HG03571 (cell line): Measurements from ENCODE around the gene GALNT8.

Experiments
- ATAC-seq: cut with Tn5 transposase; IDR thresholded peaks from one replicate; pipeline ENCODE4 v1.9.1; 2021; ENCODE audit not compliant: unreplicated experiment

Gene GALNT8

DNA sequence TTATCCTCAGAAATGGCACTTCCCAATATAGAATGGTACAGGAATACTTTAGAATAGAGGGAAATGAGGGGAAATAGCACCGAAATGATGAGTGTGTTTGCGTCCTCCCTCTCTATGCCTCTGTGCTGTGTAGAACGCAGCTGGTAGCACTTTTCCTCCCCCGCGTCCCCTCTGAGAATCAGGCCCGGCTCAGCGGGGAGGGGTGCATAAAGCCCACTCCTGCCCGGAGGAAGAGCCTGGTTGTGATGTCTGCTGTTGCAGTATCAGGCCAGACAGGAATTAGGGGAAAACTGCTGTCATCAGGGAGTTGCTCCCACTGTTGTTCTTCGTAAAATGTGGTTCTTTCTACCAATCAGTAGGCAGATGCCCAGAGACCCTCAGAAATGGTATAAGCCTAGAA lies 76.0 kb downstream of the GALNT8 start:
- ATAC-seq = no peak

GRCh38 chr12:4796694-4797482 lies 76.7 kb downstream of the GALNT8 start:
- ATAC-seq = no peak

- ATAC-seq = no peak
Measured at GRCh38 chr12:4800555-4800954, 80.4 kb downstream of the GALNT8 start.

GRCh38 chr12:4802841-4803240 lies 82.6 kb downstream of the GALNT8 start:
- ATAC-seq = no peak

- ATAC-seq = no peak
Measured at GRCh38 chr12:4806439-4807115, 86.4 kb downstream of the GALNT8 start.

GRCh38 chr12:4807116-4807783 lies 87.0 kb downstream of the GALNT8 start:
- ATAC-seq = no peak

DNA sequence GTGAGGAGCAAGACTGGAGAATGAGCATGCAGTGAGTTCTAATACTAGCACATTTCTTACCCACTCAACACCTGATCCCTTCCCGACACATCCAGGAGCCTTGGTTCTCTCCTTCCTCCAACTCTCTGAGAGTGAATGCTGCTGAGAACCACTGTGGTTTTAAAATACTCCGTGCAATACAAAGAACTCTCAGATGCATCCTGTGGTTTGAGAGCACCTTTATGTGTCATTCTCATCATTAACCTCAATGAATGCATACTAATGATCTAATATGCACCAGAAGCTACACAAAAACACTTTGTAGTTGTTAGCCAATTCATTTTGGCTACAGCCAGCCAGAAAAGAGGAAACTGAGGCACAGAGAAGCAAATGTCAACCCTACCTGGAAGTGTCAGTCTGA lies 87.6 kb downstream of the GALNT8 start:
- no peak for ATAC-seq

DNA sequence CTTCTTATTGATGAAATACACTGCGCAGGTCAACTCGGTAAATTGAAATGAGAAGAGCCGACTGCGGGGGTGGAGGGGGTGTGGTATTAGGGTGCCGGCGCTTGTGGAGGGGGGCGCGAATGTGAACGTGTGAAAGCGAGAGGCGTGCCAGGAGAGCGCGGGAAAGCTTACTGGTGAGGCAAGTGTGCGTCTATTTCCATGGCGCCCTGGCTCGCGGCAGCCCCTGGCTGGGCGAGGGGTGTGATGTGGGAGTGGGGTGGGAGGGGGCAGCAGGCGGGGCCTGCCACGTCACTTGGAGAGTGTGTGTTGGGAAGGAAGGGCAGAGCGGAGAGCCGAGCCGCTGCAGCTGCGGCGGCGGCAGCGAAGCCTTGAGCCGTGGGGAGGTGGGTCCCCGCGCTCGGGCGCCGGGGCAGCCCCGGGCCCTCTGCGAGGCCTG lies 88.8 kb downstream of the GALNT8 start:
- ATAC-seq = no peak

- ATAC-seq = no peak
Measured at GRCh38 chr12:4809449-4810218, 89.4 kb downstream of the GALNT8 start.

GRCh38 chr12:4810219-4810671 lies 90.0 kb downstream of the GALNT8 start:
- ATAC-seq = no peak

DNA sequence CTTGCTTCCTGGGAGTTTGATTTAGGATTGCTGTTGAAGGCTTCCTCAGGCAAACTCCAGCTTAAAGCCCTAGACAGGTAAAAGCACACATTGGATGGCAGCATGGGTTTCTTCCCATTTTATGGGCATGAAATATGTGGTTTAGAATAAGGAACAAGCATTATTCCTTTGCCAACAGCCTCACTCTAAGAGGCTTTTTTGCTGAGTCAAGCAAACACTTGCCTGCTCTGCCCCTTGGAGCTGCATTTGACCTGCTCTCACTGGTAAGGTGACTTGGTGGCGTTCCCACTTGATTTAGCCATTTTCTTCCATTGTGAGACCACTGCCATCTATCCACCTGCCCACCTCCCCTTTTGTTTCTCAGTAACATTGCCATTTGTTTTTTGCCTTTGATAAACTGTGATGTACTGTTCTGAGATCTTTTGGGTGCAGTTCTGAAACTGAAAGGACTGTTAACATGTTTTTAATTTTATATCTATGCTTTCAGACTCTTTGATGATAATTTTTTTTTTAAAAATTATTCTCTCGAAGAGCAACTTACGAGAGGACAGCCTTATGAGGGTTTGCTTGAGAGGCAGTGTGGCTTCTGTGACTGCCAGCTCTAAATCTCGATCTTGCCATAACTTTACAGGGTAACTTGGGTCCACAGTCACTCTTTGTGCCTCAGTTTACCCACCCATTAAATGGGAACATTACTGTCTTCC lies 92.6 kb downstream of the GALNT8 start:
- ATAC-seq = no peak

GRCh38 chr12:4813741-4814140 lies 93.5 kb downstream of the GALNT8 start:
- no peak for ATAC-seq

DNA sequence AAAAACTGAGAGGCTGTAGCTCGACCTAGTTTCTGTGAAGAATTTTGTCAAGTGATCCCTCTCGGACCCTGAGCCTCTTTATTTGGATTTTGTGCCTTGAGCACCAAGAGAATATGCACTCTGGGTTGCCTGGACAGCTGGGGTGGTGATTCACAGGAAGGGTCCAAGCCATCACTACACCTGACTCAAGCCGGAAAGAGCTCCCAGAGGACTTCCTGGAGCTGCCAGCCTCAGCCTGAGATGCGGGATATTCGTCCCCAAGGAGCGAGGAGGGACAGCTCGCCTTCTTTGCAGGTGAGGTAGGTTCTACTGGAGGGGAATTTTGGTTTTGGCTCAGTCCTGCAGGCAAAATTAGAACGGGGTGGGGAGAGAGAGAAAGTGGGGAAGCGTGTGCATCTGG lies 94.3 kb downstream of the GALNT8 start:
- no peak for ATAC-seq

DNA sequence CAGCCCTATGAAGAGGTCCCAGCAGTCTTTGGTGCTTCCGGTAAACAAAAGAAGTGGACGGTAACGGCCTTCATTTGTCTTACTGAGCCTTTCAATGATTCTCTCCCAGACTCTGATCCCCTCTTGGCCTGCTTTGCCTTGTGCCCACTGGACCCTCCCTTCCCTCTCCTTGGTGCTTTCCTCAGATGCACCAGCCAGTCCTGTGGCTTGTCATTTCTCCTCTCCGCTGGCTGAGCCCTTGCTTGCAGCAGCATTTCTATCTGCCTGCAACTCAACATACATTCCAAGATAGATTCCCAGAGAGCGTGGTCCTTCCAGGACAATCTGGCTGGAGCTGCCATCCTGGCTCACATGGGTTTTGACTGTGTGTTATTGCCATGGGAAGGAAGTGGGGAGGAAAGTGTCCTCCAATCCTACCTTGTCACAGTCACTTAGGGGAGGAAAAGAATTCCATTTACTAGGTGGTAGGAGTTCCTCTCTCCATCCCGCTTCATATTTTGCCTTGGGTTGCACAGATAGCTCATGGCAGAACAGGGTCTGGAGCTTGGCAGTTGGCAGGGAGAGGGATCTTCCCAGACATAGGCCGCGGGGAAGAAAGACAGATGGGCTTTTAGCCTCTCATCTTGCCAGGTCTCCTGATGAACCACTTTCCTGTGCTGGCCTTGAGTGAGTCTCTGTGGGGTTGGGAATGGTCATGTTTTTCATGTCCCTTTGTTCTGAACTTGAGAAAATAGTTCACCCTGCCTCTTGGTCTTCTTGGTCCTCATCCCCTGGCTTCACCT lies 96.7 kb downstream of the GALNT8 start:
- ATAC-seq = no peak

DNA sequence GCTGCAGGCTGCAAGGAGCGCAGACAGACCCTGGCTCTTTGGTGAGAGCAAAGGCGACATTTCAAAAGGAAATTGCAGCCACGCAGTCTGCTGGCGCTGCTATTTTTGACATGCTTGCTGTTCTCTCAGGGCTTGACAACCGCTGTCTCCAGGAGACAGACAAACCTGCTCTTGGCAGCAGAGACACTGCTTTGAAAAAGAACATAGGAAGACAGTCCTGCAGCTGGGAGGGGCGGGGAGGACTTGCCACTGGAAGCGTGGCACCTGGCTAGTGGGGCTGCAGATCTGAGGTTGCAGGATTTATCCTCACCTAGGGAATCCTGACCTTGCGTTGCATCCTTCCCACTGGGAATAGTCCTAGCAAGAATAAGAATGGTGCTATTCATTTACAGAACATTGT lies 97.7 kb downstream of the GALNT8 start:
- ATAC-seq = no peak

DNA sequence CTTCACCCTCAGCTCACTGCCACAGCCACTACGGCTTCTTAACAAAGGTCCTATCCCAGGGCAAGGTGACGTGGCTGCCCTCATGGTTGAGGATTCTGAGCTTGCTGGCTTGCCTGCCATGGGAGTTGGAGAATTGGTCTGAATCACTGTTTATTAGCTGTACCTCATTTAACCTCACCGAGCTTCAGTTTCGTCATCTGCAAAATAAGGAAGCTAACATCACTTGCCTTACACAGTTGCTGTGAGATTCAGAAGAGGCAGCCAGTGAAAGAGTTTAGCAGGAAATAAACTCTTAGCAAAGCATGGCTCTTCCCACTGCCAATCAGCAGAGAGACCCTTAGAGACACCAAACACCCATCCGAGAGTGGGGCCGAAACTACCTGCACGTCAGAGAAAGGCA lies 99.5 kb downstream of the GALNT8 start:
- no peak for ATAC-seq

GRCh38 chr12:4820971-4821370 lies 100.8 kb downstream of the GALNT8 start:
- no peak for ATAC-seq
